Stimulated activated CD4-positive, alpha-beta T cell treated with anti-CD3 and anti-CD28 coated beads, Interleukin-1b, Interleukin-23, amount 100 ng/mL, for 24 hours (primary cell): Measurements from ENCODE around the gene LY6G6C.
A peak's percentile ranks its signal among the peaks of the same experiment; 100 is the strongest.

ENCODE experiments used
- DNase-seq, 4 experiments: peaks; one replicate each; pipeline ENCODE4 v3.0.0-alpha.2; 2020; ENCODE audit warnings: low read depth in 4 of 4, low spot score in 1 of 4

The LY6G6C gene

GRCh38 chr6:31686483-31686882, 35.1 kb downstream of the LY6G6C start:
- DNase-seq: no peak

- no peak for DNase-seq
Measured at GRCh38 chr6:31683591-31683990, 38.0 kb downstream of the LY6G6C start.

- DNase-seq: no peak
Measured at GRCh38 chr6:31681135-31681671, 40.3 kb downstream of the LY6G6C start.

GRCh38 chr6:31680226-31681134, 41.1 kb downstream of the LY6G6C start, which contains the start of gene LY6G5C:
Gene LY6G5C (minus strand): TSS chr6:31681067. CDS start chr6:31680373, 694 bp downstream.
- DNase-seq: peak in 2 of 4 experiments; percentile 43

- no peak for DNase-seq
Measured at GRCh38 chr6:31677955-31678354, 43.6 kb downstream of the LY6G6C start.

GRCh38 chr6:31676904-31677303, 44.6 kb downstream of the LY6G6C start:
- DNase-seq: no peak

- no peak for DNase-seq
Measured at GRCh38 chr6:31676322-31676903, 45.1 kb downstream of the LY6G6C start.

- DNase-seq: no peak
Measured at GRCh38 chr6:31669676-31670075, 51.9 kb downstream of the LY6G6C start, which contains the start of gene LY6G5B. Gene LY6G5B (plus strand): TSS chr6:31669976. CDS start chr6:31670951, 975 bp downstream.
